Loucy (cell line): Measurements from ENCODE around the gene MAK.
"Not testable (repeated sequence)": the region's sequence is repeated elsewhere in the genome, so short reads cannot be mapped to it uniquely, and the experiment has no call there.

Source experiments
- H2AFZ ChIP-seq: fragments of 200-600 bp; sonication (generic); 2 replicates; pipeline ENCODE4 v1.6.0; 2016; ENCODE audit warnings: antibody characterized with exemption, mild to moderate bottlenecking, low read length, moderate library complexity
- H3F3A ChIP-seq: fragments of 200-600 bp; 2 replicates; pipeline ENCODE4 v1.6.0; 2016; ENCODE audit warnings: antibody characterized with exemption, low read depth, mild to moderate bottlenecking
- H3K27me3 ChIP-seq: fragments of 200-600 bp; sonication (generic); 2 replicates; pipeline ENCODE4 v1.6.1; 2014; ENCODE audit warnings: low read length, mild to moderate bottlenecking; ENCODE audit not compliant: insufficient read depth, poor library complexity, severe bottlenecking
- H3K36me3 ChIP-seq: fragments of 200-600 bp; sonication (generic); 2 replicates; pipeline ENCODE4 v1.6.1; 2016; ENCODE audit warnings: low read length; ENCODE audit not compliant: insufficient read depth
- H3K4me1 ChIP-seq: fragments of 200-600 bp; sonication (generic); 2 replicates; pipeline ENCODE4 v1.5.1; 2014; ENCODE audit warnings: low read length, mild to moderate bottlenecking; ENCODE audit not compliant: insufficient read depth, poor library complexity, severe bottlenecking
- H3K4me2 ChIP-seq: fragments of 200-600 bp; sonication (generic); 2 replicates; pipeline ENCODE4 v1.6.0; 2014; ENCODE audit warnings: antibody characterized with exemption, low read length, low read depth, mild to moderate bottlenecking; ENCODE audit not compliant: poor library complexity, severe bottlenecking
- H3K4me3 ChIP-seq: fragments of 200-600 bp; sonication (generic); 2 replicates; pipeline ENCODE4 v1.5.1; 2014; ENCODE audit warnings: low read length, mild to moderate bottlenecking, mixed read lengths; ENCODE audit not compliant: poor library complexity, severe bottlenecking
- H3K79me2 ChIP-seq: fragments of 200-600 bp; sonication (generic); 2 replicates; pipeline ENCODE4 v1.6.1; 2014; ENCODE audit warnings: low read length; ENCODE audit not compliant: insufficient read depth
- H3K9ac ChIP-seq: fragments of 200-600 bp; sonication (generic); 2 replicates; pipeline ENCODE4 v1.6.0; 2014; ENCODE audit warnings: mild to moderate bottlenecking, low read depth, low read length, moderate library complexity; ENCODE audit not compliant: poor library complexity, severe bottlenecking
- H3K9me2 ChIP-seq: fragments of 200-600 bp; sonication (generic); replicated peaks from 2 replicates; pipeline ENCODE4 v1.6.1; 2016; ENCODE audit warnings: low read depth, low read length, mixed read lengths
- H3K9me3 ChIP-seq: fragments of 200-600 bp; sonication (generic); 2 replicates; pipeline ENCODE4 v1.6.1; 2014; ENCODE audit warnings: mild to moderate bottlenecking, antibody characterized with exemption, low read length, low read depth; ENCODE audit not compliant: insufficient read depth
- H4K20me1 ChIP-seq: fragments of 200-600 bp; sonication (generic); 2 replicates; pipeline ENCODE4 v1.6.0; 2014; ENCODE audit warnings: antibody characterized with exemption, low read length, mild to moderate bottlenecking; ENCODE audit not compliant: insufficient read depth, poor library complexity, severe bottlenecking
- EZH2phosphoT487 ChIP-seq: fragments of 200-600 bp; IDR thresholded peaks from 2 replicates; pipeline ENCODE4 v1.6.1; 2018; ENCODE audit warnings: antibody characterized with exemption, mild to moderate bottlenecking, moderate library complexity, borderline replicate concordance
- TF ChIP-seq, protein P1 (sequence below): fragments of 200-600 bp; sonication (generic); conservative IDR thresholded peaks from 2 replicates; pipeline ENCODE4 v1.5.1; 2014; ENCODE audit warnings: mild to moderate bottlenecking, antibody characterized with exemption, low read length

The MAK gene

DNA sequence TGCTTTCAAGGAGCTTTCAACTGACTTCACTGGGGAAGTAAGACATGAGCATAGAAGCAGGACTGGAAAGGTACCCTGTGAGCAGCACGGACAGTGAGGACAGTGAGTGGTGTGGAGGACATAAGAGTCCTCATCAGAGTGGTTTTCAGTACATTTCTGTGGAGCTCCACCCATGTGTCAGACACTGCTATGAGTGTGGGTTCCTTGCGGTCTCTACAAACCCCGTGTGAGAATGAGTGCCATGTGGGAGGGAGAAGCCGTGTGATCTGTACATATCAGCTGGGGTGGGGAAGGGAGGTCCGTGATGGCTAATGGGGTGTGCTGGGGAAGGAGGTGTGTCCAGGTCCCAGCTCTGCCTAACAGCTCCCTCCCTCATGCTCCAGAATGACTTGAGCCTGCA lies 86.6 kb downstream of the MAK start:
- not testable (repeated sequence) for H3K9me2 ChIP-seq, H3F3A ChIP-seq, H2AFZ ChIP-seq, H3K4me3 ChIP-seq, H3K9ac ChIP-seq, H3K27me3 ChIP-seq, H3K9me3 ChIP-seq
- Histone ChIP-seq H3K4me1 (peaks cover 44% of the 10 kb centered on the region), H3K36me3 (peaks cover 19% of the 10 kb centered on the region; the same call in 1 of the 2 replicates), H4K20me1 (peaks cover 23% of the 10 kb centered on the region), H3K4me2 (peak overlapping the region; percentile 98), H3K79me2 (peaks cover 84% of the 10 kb centered on the region)

DNA sequence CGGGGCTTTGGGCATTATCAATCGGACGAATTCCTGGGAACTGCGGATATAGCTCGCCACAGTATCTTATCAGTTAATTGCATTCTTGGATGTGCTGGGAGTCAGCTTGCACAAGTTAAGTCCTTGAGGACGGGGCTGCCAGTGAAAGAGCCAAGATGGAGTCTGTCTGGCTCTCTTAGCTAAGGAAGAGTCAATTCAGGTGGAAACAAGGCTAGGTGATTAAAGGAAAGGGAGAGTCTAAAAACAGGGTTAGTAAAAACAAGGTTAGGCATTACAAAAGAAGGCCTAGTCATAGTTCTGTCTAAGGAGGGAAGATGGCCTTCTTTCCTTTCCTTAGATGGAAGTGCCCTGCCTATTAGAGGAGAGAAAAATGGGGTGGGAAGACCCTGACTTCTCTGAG lies 87.8 kb downstream of the MAK start:
- H3K79me2 ChIP-seq: peaks cover 84% of the 10 kb centered on the region
- H3K9me3 ChIP-seq, H3K4me3 ChIP-seq, H3K9me2 ChIP-seq, H3F3A ChIP-seq, H3K27me3 ChIP-seq, H2AFZ ChIP-seq, H3K9ac ChIP-seq, H3K36me3 ChIP-seq: not testable (repeated sequence)
- H3K4me1 ChIP-seq: peaks cover 53% of the 10 kb centered on the region
- peak overlapping the region; percentile 98 for H3K4me2 ChIP-seq
- peaks cover 23% of the 10 kb centered on the region for H4K20me1 ChIP-seq

DNA sequence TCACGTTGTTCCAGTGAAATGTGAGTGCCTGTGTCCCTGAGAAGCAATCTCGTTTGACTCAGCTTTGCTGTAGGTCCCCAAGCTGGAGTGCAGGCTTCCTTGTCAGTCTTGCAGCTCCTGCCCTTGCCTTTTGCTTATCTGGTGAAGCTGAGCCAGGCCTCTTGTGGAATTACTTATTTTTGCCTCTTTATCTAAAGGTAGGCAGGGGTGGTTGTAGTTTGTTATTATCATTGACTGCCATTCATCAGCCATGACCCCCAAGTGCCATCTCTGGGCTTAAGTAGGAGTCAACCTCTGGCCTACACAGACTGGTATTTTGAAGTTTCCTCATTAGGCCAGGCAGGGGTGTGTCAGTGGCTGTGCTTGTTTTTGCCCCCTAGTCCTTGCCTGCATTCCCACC lies 88.6 kb downstream of the MAK start:
- no peaks in the 10 kb centered on the region for H3K27me3 ChIP-seq
- no peaks in the 10 kb centered on the region for H3F3A ChIP-seq
- no peak overlapping the region for H2AFZ ChIP-seq
- TF ChIP-seq, protein P1, sequence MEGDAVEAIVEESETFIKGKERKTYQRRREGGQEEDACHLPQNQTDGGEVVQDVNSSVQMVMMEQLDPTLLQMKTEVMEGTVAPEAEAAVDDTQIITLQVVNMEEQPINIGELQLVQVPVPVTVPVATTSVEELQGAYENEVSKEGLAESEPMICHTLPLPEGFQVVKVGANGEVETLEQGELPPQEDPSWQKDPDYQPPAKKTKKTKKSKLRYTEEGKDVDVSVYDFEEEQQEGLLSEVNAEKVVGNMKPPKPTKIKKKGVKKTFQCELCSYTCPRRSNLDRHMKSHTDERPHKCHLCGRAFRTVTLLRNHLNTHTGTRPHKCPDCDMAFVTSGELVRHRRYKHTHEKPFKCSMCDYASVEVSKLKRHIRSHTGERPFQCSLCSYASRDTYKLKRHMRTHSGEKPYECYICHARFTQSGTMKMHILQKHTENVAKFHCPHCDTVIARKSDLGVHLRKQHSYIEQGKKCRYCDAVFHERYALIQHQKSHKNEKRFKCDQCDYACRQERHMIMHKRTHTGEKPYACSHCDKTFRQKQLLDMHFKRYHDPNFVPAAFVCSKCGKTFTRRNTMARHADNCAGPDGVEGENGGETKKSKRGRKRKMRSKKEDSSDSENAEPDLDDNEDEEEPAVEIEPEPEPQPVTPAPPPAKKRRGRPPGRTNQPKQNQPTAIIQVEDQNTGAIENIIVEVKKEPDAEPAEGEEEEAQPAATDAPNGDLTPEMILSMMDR: no peak
- TF ChIP-seq EZH2phosphoT487: no peak
- H3K4me3 ChIP-seq: peak overlapping the region; percentile 78
- peak overlapping the region; percentile 98 for H3K4me2 ChIP-seq
- peaks cover 76% of the 10 kb centered on the region for H3K79me2 ChIP-seq
- H3K9me3 ChIP-seq: no peaks in the 10 kb centered on the region
- no peaks in the 10 kb centered on the region for H3K9me2 ChIP-seq
- H3K36me3 ChIP-seq: peaks cover 3% of the 10 kb centered on the region; the same call in 1 of the 2 replicates
- H4K20me1 ChIP-seq: peaks cover 23% of the 10 kb centered on the region
- peaks cover 53% of the 10 kb centered on the region for H3K4me1 ChIP-seq
- H3K9ac ChIP-seq: peak overlapping the region; percentile 85

- Histone ChIP-seq H3K79me2 (peaks cover 53% of the 10 kb centered on the region), H4K20me1 (peaks cover 23% of the 10 kb centered on the region), H3K27me3 (no peaks in the 10 kb centered on the region), H3K9me3 (no peaks in the 10 kb centered on the region), H3K4me1 (peaks cover 47% of the 10 kb centered on the region), H2AFZ (peak within 1 kb of the TSS; percentile 90), H3F3A (no peaks in the 10 kb centered on the region), H3K4me2 (peak within 1 kb of the TSS; percentile 98), H3K9ac (peak within 1 kb of the TSS; percentile 85), H3K4me3 (peak within 1 kb of the TSS; percentile 78), H3K9me2 (no peaks in the 10 kb centered on the region), H3K36me3 (no peaks in the 10 kb centered on the region)
- no peak for TF ChIP-seq EZH2phosphoT487
- TF ChIP-seq, protein P1: no peak
Measured at GRCh38 chr6:10747251-10747972, 90.9 kb downstream of the MAK start, which contains the start of gene TMEM14B. Gene TMEM14B (plus strand): TSS chr6:10747805. CDS start chr6:10749246, 1,441 bp downstream.
